ENCODE data around the gene NLN.
"Not testable (repeated sequence)": the region's sequence is repeated elsewhere in the genome, so short reads cannot be mapped to it uniquely, and the experiment has no call there.

The NLN gene

DNA sequence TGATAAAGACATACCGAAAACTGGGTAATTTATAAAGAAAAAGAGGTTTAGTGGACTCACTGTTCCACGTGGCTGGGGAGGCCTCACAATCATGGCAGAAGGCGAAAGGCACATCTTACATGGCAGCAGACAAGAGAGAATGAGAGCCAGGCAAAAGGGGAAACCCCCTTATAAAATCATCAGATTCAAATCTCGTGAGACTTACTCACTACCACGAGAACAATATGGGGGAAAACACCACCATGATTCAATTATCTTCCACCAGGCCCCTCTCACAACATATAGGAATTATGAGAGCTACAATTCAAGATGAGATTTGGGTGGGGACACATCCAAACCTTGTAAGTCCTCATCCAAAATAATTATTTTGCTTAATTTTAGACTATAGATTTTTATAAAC is 149.8 kb downstream of the NLN start:
- not testable (repeated sequence) for DNase-seq (ENCODE audit: low read depth in 2 of 2)

DNA sequence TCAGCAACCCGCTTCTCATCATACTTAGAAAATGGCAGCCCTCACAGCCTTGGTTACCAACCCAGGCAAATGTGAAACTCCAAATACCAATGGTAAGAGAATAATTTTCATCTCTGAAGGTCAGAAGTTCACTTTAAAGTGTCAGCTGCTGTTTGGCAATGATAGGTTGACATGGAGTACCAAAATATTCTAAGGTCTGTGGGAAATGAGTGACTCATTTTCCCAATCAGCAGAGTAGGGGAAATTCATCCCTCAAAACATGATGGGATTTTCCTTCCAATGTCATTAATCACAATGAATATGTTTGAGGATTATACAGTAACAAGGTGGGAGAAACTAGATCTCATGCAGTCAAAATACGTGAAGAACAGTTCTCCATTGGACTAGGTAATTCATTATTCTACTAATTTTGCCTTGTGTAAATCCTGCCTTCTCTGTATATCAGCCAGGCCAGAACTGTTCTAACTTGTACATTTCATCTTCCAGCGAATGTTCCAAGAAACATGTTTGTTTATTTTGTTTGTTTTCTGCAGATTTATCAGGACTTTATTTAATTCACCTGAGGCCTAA is 151.3 kb downstream of the NLN start:
- no peak for DNase-seq (ENCODE audit: low read depth in 2 of 2)

DNA sequence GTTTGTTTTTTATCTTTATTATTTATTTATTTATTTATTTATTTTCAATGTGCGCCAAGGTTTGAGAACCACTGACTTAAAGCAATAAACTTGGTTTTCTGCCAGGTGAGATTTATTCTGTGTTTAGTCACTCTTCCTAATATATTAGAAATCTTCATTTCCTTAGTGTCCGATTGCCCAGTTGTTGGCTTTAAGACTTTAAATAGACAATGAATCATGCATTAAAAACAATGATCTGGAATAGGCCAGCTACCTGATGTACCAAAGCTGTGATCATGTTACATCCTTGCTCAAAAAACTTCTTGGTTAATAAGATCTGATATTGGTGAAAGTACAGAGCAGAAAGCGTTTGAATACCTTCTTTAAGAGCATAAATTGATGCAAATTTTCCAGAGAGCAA is 152.2 kb downstream of the NLN start:
- no peak for DNase-seq (ENCODE audit: low read depth in 2 of 2)

DNA sequence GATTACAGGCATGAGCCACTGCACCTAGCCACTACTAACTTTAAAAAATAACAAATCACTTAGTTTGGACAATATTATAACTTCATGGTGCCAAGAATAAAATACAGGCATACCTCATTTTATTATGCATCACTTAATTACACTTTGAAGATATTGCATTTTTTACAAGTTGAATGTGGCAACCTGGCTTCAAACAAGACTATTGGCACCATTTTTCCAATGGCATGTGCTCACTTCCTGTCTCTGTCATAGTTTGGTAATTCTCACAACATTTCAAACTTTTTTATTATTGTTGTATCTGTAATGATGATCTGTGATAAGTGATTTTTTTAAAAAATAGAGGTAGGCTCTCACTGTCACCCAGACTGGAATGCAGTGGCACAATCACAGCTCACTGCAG is 154.5 kb downstream of the NLN start:
- no peak for DNase-seq (ENCODE audit: low read depth in 2 of 2)

DNA sequence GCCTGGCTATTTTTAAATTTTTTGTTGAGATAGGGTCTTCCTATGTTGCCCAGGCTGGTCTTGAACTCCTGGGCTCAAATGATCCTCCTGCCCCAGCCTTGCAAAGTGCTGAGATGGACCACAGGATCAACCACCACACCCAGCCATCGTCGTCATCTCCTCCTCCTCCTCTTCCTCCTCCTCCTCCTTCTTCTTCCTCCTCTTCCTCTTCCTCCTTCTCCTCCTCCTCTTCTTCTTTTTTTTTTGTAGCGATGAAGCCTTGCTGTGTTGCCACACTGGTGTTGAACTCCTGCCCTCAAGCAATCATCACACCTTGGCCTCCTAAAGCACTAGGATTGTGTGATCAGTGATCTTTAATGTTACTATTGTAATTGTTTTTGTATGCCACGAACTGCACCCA is 155.0 kb downstream of the NLN start:
- DNase-seq (ENCODE audit: low read depth in 2 of 2): no peak
